ENCODE results near the gene IRAK1.

IRAK1 gene

DNA sequence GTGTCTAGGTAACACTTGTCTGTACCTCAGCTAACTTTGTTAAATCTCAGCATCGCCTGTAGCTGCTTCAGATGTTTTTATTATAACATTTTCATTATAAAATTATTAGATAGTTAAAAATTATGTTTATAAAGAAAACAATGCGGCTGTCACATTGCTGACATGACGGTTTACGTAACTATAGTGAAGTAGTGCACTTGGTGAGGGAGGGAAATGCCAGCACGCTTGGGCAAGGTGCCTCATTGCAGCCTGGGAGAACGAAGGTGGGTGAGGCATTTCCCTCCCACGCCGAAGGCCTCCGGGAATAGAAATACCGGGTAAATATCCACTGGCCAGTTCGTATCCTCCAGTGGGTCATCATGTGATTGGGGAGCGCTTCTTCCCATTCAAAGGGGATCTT lies 31.2 kb downstream of the IRAK1 start:
- no peak overlapping the region for H3K4me2 ChIP-seq (ENCODE audit: insufficient read depth, low read length)

DNA sequence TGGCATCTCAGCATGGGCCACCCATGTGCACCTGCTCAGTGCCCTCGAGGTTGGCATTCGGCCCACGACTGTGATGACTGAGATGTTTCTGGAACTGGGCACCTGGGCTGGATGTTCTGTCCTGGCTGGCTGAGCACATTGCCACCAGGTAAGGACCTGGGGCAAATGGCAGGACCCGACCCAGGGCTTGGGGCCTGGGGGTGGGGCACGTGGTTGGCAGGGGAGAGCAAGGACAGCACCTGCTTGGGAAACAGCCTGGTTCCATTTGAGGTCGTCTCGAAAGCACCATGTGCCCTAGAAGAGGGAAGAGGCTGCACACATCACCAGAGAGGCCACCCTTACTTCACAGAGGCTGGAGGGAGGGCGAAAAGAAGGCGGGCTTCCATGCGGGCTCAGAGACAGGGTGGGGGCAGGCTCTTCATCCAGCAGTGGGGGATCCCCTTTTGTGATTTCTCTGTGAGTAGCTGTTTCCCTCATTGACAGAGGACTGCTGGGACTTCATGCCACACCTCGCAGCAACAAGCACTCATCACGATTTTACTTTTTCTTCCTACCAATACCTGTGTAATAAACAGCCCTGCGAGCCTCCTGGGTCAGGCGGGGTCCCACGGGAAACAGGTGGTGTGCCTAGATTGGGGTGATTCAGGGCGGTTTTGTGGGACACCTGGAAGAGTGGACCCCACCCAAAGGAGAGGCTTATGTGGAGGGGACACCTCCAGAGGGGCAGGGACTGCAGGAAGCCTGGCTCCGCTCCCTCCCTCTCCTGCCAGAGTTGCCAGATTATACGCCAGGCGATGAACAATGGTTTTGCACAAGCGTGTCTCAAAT lies 35.1 kb downstream of the IRAK1 start:
- TF ChIP-seq EZH2 (IDR thresholded peaks at IDR 0.05; ENCODE audit: borderline replicate concordance, low read depth, low read length, severe bottlenecking) = no peak
- TF ChIP-seq, protein P1, sequence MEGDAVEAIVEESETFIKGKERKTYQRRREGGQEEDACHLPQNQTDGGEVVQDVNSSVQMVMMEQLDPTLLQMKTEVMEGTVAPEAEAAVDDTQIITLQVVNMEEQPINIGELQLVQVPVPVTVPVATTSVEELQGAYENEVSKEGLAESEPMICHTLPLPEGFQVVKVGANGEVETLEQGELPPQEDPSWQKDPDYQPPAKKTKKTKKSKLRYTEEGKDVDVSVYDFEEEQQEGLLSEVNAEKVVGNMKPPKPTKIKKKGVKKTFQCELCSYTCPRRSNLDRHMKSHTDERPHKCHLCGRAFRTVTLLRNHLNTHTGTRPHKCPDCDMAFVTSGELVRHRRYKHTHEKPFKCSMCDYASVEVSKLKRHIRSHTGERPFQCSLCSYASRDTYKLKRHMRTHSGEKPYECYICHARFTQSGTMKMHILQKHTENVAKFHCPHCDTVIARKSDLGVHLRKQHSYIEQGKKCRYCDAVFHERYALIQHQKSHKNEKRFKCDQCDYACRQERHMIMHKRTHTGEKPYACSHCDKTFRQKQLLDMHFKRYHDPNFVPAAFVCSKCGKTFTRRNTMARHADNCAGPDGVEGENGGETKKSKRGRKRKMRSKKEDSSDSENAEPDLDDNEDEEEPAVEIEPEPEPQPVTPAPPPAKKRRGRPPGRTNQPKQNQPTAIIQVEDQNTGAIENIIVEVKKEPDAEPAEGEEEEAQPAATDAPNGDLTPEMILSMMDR (IDR thresholded peaks at IDR 0.05; ENCODE audit: borderline replicate concordance, extremely low read depth, low read length, poor library complexity, severe bottlenecking) = no peak
- DNase-seq (peak; percentile 57), ATAC-seq (ENCODE audit: insufficient read depth, low read depth) (peak; percentile 10; the same call in 1 of the 3 replicates)
- Histone ChIP-seq H3K79me2 (ENCODE audit: insufficient read depth, low read length) (peaks cover 12% of the 10 kb centered on the region), H3K9ac (ENCODE audit: low read depth, low read length) (no peak overlapping the region), H3K4me1 (ENCODE audit: insufficient read depth, low read length) (peaks cover 31% of the 10 kb centered on the region), H3K4me3 (ENCODE audit: low read depth in 1 of 2, low read length in 2 of 2) (no peak overlapping the region), H3K9me3 (ENCODE audit: insufficient read depth, low read length, severe bottlenecking) (no peaks in the 10 kb centered on the region), H3K36me3 (ENCODE audit: insufficient read depth, low read length) (peaks cover 9% of the 10 kb centered on the region), H3K27me3 (ENCODE audit: insufficient read depth, low read length, poor library complexity) (no peaks in the 10 kb centered on the region), H3K27ac (ENCODE audit: low read length) (no peak overlapping the region), H2AFZ (ENCODE audit: low read depth, low read length) (no peak overlapping the region), H3K4me2 (ENCODE audit: insufficient read depth, low read length) (no peak overlapping the region), H4K20me1 (ENCODE audit: insufficient read depth, low read length) (no peaks in the 10 kb centered on the region)

More for the DNA sequence above, 31.2 kb downstream of the IRAK1 start:
- Histone ChIP-seq H2AFZ (ENCODE audit: low read depth, low read length) (no peak overlapping the region), H3K4me3 (ENCODE audit: low read depth in 1 of 2, low read length in 2 of 2) (no peak overlapping the region), H3K36me3 (ENCODE audit: insufficient read depth, low read length) (no peaks in the 10 kb centered on the region; the same call in 1 of the 2 replicates), H3K79me2 (ENCODE audit: insufficient read depth, low read length) (no peaks in the 10 kb centered on the region), H3K4me1 (ENCODE audit: insufficient read depth, low read length) (no peaks in the 10 kb centered on the region; the same call in 1 of the 2 replicates), H4K20me1 (ENCODE audit: insufficient read depth, low read length) (no peaks in the 10 kb centered on the region), H3K27me3 (ENCODE audit: insufficient read depth, low read length, poor library complexity) (no peaks in the 10 kb centered on the region), H3K9ac (ENCODE audit: low read depth, low read length) (no peak overlapping the region), H3K27ac (ENCODE audit: low read length) (no peak overlapping the region), H3K9me3 (ENCODE audit: insufficient read depth, low read length, severe bottlenecking) (no peaks in the 10 kb centered on the region)
- no peak for TF ChIP-seq EZH2 (IDR thresholded peaks at IDR 0.05; ENCODE audit: borderline replicate concordance, low read depth, low read length, severe bottlenecking)
- TF ChIP-seq, protein P1 (IDR thresholded peaks at IDR 0.05; ENCODE audit: borderline replicate concordance, extremely low read depth, low read length, poor library complexity, severe bottlenecking) = no peak
- no peak for DNase-seq
- no peak for ATAC-seq (ENCODE audit: insufficient read depth, low read depth)

DNA sequence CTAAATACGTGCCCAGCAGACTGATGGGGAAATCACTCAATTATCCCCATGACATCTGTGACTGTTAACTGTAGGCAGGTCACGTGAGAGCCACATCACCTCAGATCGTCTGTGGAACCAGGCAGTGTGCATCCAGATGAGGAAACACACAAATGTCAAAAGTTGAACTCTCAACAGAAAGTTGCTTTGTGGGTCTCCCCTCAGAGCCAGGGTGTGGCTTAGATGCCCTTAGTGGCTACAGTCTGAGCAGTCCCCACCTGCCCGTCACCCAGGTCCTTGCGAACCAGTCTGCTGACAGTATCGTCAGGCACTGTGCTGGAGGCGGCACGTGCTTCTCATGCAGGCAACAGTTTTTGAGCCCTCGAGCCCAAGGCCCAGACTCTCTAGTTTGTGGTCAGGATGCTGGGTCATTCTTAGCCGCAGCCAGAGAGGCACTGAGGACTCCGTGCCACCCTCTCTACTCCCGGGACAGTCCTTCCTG lies 36.3 kb downstream of the IRAK1 start:
- Histone ChIP-seq H3K79me2 (ENCODE audit: insufficient read depth, low read length) (peaks cover 12% of the 10 kb centered on the region), H3K4me2 (ENCODE audit: insufficient read depth, low read length) (no peak overlapping the region), H4K20me1 (ENCODE audit: insufficient read depth, low read length) (no peaks in the 10 kb centered on the region), H3K9me3 (ENCODE audit: insufficient read depth, low read length, severe bottlenecking) (no peaks in the 10 kb centered on the region), H3K4me3 (ENCODE audit: low read depth in 1 of 2, low read length in 2 of 2) (no peak overlapping the region), H2AFZ (ENCODE audit: low read depth, low read length) (no peak overlapping the region), H3K9ac (ENCODE audit: low read depth, low read length) (no peak overlapping the region), H3K27ac (ENCODE audit: low read length) (peak overlapping the region; percentile 88), H3K36me3 (ENCODE audit: insufficient read depth, low read length) (peaks cover 9% of the 10 kb centered on the region), H3K27me3 (ENCODE audit: insufficient read depth, low read length, poor library complexity) (no peaks in the 10 kb centered on the region), H3K4me1 (ENCODE audit: insufficient read depth, low read length) (peaks cover 31% of the 10 kb centered on the region)
- DNase-seq (no peak), ATAC-seq (ENCODE audit: insufficient read depth, low read depth) (no peak)
- TF ChIP-seq EZH2 (IDR thresholded peaks at IDR 0.05; ENCODE audit: borderline replicate concordance, low read depth, low read length, severe bottlenecking) = no peak
- TF ChIP-seq, protein P1 (IDR thresholded peaks at IDR 0.05; ENCODE audit: borderline replicate concordance, extremely low read depth, low read length, poor library complexity, severe bottlenecking) = no peak

Data from DND-41 (cell line).